Naive thymus-derived CD4-positive, alpha-beta T cell (primary cell): ENCODE results near the gene WDR73. TPM values are rescaled to one million over a fixed set of nuclear protein-coding genes. Genes with fewer than 3 reads are reported as not detected.

ENCODE experiments used
- ATAC-seq: fragments of 150-1000 bp; cut with Tn5 transposase; 2 replicates; pipeline ENCODE4 v1.10.0; 2021; ENCODE audit warnings: mild to moderate bottlenecking, moderate library complexity
- CTCF ChIA-PET: fragments of 350-600 bp; sonication (Branson Sonifier 250); formaldehyde crosslinking; loops from one replicate; lab custom pipeline; 2021; ENCODE audit warnings: antibody characterized with exemption; lab: Charles Lee
- POLR2A ChIA-PET: fragments of 350-600 bp; sonication (Branson Sonifier 250); formaldehyde crosslinking; loops from one replicate; lab custom pipeline; 2021; ENCODE audit warnings: antibody characterized with exemption, inconsistent platforms; lab: Charles Lee
- DNase-seq, 9 donors: peaks; one replicate each; pipeline versions ENCODE4 v3.0.0 to v3.0.0-alpha.2; 2020 to 2022; ENCODE audit warnings: mixed read lengths in 1 of 9
- H3K27ac ChIP-seq: one replicate; pipeline ENCODE4 v1.7.0; 2013; ENCODE audit warnings: mild to moderate bottlenecking, low read depth, low read length, moderate library complexity
- H3K27me3 ChIP-seq, 2 donors: one replicate each; pipeline ENCODE4 v1.7.0; 2013; ENCODE audit warnings: low read length in 2 of 2, mild to moderate bottlenecking in 2 of 2, moderate library complexity in 2 of 2; ENCODE audit not compliant: control insufficient read depth in 2 of 2, insufficient read depth in 2 of 2
- H3K36me3 ChIP-seq, 3 experiments: 1 replicate in 2 of 3; 2 replicates in 1 of 3; pipeline ENCODE4 v1.7.0; 2013; ENCODE audit warnings: low read length in 3 of 3, mild to moderate bottlenecking in 3 of 3, moderate library complexity in 1 of 3; ENCODE audit not compliant: insufficient read depth in 3 of 3, control insufficient read depth in 2 of 3
- H3K4me1 ChIP-seq, 2 donors: one replicate each; pipeline ENCODE4 v1.7.0; 2013; ENCODE audit warnings: low read length in 2 of 2, mild to moderate bottlenecking in 2 of 2, moderate library complexity in 1 of 2; ENCODE audit not compliant: control insufficient read depth in 2 of 2, insufficient read depth in 2 of 2
- H3K4me3 ChIP-seq: 2 replicates; pipeline ENCODE4 v1.7.0; 2013; ENCODE audit warnings: mild to moderate bottlenecking, low read length
- H3K9me3 ChIP-seq, 3 experiments: 1 replicate in 2 of 3; 2 replicates in 1 of 3; pipeline ENCODE4 v1.7.0; 2013; ENCODE audit warnings: low read length in 3 of 3; ENCODE audit not compliant: control insufficient read depth in 2 of 3
- H3K27ac Mint-ChIP-seq, 9 donors: one replicate each; pipeline ENCODE4 v1.8.0; 2020 to 2022; ENCODE audit warnings: mixed read lengths in 9 of 9, mild to moderate bottlenecking in 8 of 9, moderate library complexity in 5 of 9, inconsistent platforms in 2 of 9
- H3K27me3 Mint-ChIP-seq, 5 donors: one replicate each; pipeline ENCODE4 v1.8.0; 2021 to 2022; ENCODE audit warnings: mixed read lengths in 5 of 5, mild to moderate bottlenecking in 1 of 5
- H3K36me3 Mint-ChIP-seq, 5 donors: one replicate each; pipeline ENCODE4 v1.8.0; 2020 to 2022; ENCODE audit warnings: mixed read lengths in 5 of 5, mild to moderate bottlenecking in 3 of 5, inconsistent platforms in 1 of 5
- H3K4me1 Mint-ChIP-seq, 7 donors: one replicate each; pipeline ENCODE4 v1.8.0; 2020 to 2022; ENCODE audit warnings: mixed read lengths in 7 of 7, mild to moderate bottlenecking in 3 of 7, inconsistent platforms in 1 of 7
- H3K4me3 Mint-ChIP-seq, 10 donors: one replicate each; pipeline ENCODE4 v1.8.0; 2020 to 2022; ENCODE audit warnings: mild to moderate bottlenecking in 10 of 10, mixed read lengths in 10 of 10, moderate library complexity in 6 of 10, inconsistent platforms in 2 of 10
- H3K9me3 Mint-ChIP-seq, 11 donors: one replicate each; pipeline ENCODE4 v1.8.0; 2020 to 2022; ENCODE audit warnings: mixed read lengths in 11 of 11, mild to moderate bottlenecking in 4 of 11, inconsistent platforms in 1 of 11, moderate library complexity in 1 of 11
- intact Hi-C, 2 donors: fragments of 100-400 bp; cut with micrococcal nuclease; formaldehyde crosslinking; loops; one replicate each; pipeline ENCODE4 v1.15.1; 2023
- polyA plus RNA-seq, 2 donors: library from polyadenylated mRNA; unstranded; fragments of 300-500 nt; fragmentation: Illumina TruSeq; gene quantifications; one replicate each; pipeline ENCODE4 v1.2.3, GENCODE V29; 2021
- total RNA-seq, 6 experiments: library from RNA in 5 of 6; stranded (reverse) in 5 of 6; gene quantifications; 1 replicate in 5 of 6; 2 replicates in 1 of 6; pipeline ENCODE4 v1.2.3 and lab custom pipeline; 2021 to 2026

The WDR73 gene
- total and polyA plus RNA-seq, 7 experiments from 2014 or later: 22.0 to 47.7 (median 27.5) TPM

- ATAC-seq: peak; percentile 98
- H3K4me3 Mint-ChIP-seq: peak within 1 kb of the TSS; percentile 89 to 99 (median 96)
- H3K4me1 Mint-ChIP-seq: peaks cover 52 to 86% (median 69%) of the 10 kb centered on the region in 7 donors
- H3K27ac ChIP-seq: peak within 1 kb of the TSS; percentile 77
- H3K9me3 Mint-ChIP-seq: peaks cover 0 to 3% (median 0%) of the 10 kb centered on the region in 11 donors
- peaks cover 3 to 20% (median 5%) of the 10 kb centered on the region in 5 donors for H3K36me3 Mint-ChIP-seq
- no peaks in the 10 kb centered on the region for H3K27me3 Mint-ChIP-seq
- H3K4me1 ChIP-seq: peaks cover 29 to 36% of the 10 kb centered on the region in 2 donors
- H3K27ac Mint-ChIP-seq: peak within 1 kb of the TSS; percentile 67 to 97 (median 88)
- ChIA-PET CTCF (interaction anchor here (0.7 to 1.2 kb wide), 3 partner anchors 8 to 33 kb away, joined by 3 read pairs; no protein-coding TSS in a partner anchor), POLR2A (interaction anchor here (0.7 to 5.1 kb wide), 6 partner anchors 9 to 780 kb away, joined by 3 to 115 read pairs (median 4); partner anchors contain the start of genes AKAP13 and WDR73)
- peak within 1 kb of the TSS; percentile 96 for H3K4me3 ChIP-seq
- H3K36me3 ChIP-seq: peaks cover 0 to 24% (median 0%) of the 10 kb centered on the region in 3 experiments
- intact Hi-C loops: loop anchor here (1.0 to 2.0 kb wide), 8 partner anchors 13 to 380 kb away; partner anchors contain the start of genes PDE8A (in 2 of the 2), ZNF592 (in 2 of the 2), SEC11A (in 1 of the 2) and WDR73 (in 1 of the 2)
- DNase-seq: peak; percentile 83 to 93 (median 90)
- H3K27me3 ChIP-seq: no peaks in the 10 kb centered on the region
- H3K9me3 ChIP-seq: no peaks in the 10 kb centered on the region
Measured at GRCh38 chr15:84600687-84601554, 53.2 kb downstream of the WDR73 start, which contains the start of gene ZSCAN2. ZSCAN2 (plus strand) TSS chr15:84601009; CDS start chr15:84603928, 2,919 bp downstream.

- Mint-ChIP-seq H3K36me3 (peaks cover 0 to 15% (median 0%) of the 10 kb centered on the region in 5 donors), H3K4me3 (peak overlapping the region; percentile 89 to 99 (median 96)), H3K9me3 (peaks cover 0 to 3% (median 0%) of the 10 kb centered on the region in 11 donors), H3K27me3 (no peaks in the 10 kb centered on the region), H3K27ac (peak overlapping the region; percentile 67 to 97 (median 88)), H3K4me1 (peaks cover 46 to 80% (median 63%) of the 10 kb centered on the region in 7 donors)
- POLR2A ChIA-PET: interaction anchor here (0.7 to 5.1 kb wide), 4 partner anchors 34 to 780 kb away, joined by 3 to 115 read pairs (median 18); partner anchors contain the start of genes AKAP13 and WDR73
- peak in 4 of 9 donors; percentile 18 to 60 (median 46) for DNase-seq
- H3K4me3 ChIP-seq: peak overlapping the region; percentile 96
- peaks cover 29 to 30% of the 10 kb centered on the region in 2 donors for H3K4me1 ChIP-seq
- H3K27ac ChIP-seq: peak overlapping the region; percentile 77
- no peaks in the 10 kb centered on the region for H3K27me3 ChIP-seq
- intact Hi-C loops: loop anchor here (1.0 to 2.0 kb wide), 8 partner anchors 12 to 381 kb away; partner anchors contain the start of genes ZNF592 (in 2 of the 2), PDE8A (in 1 of the 2), SEC11A (in 1 of the 2) and WDR73 (in 1 of the 2)
- H3K9me3 ChIP-seq: no peaks in the 10 kb centered on the region
- ATAC-seq: peak; percentile 55
- CTCF ChIA-PET: interaction anchor here (1.0 to 1.2 kb wide), 2 partner anchors 31 to 34 kb away, joined by 3 read pairs; no protein-coding TSS in a partner anchor
- H3K36me3 ChIP-seq: peaks cover 0 to 19% (median 0%) of the 10 kb centered on the region in 3 experiments
Measured at GRCh38 chr15:84600331-84600686, 53.8 kb downstream of the WDR73 start.

- DNase-seq (no peak), ATAC-seq (no peak)
- Histone ChIP-seq H3K27ac (no peak overlapping the region), H3K27me3 (no peaks in the 10 kb centered on the region), H3K4me3 (no peak overlapping the region), H3K9me3 (no peaks in the 10 kb centered on the region), H3K4me1 (peaks cover 25 to 26% of the 10 kb centered on the region in 2 donors), H3K36me3 (peaks cover 0 to 19% (median 0%) of the 10 kb centered on the region in 3 experiments)
- intact Hi-C loops: loop anchor here (1.0 to 10.0 kb wide), 10 partner anchors 12 to 445 kb away; partner anchors contain the start of genes SEC11A (in 2 of the 2), ZNF592 (in 2 of the 2), PDE8A (in 1 of the 2) and WDR73 (in 1 of the 2)
- ChIA-PET POLR2A (interaction anchor here (0.7 to 5.1 kb wide), 7 partner anchors 34 to 781 kb away, joined by 3 to 115 read pairs (median 4); partner anchors contain the start of genes AKAP13 and WDR73), CTCF (interaction anchor here (1.0 to 1.6 kb wide), 3 partner anchors 9 to 34 kb away, joined by 3 to 7 read pairs (median 3); no protein-coding TSS in a partner anchor)
- Mint-ChIP-seq H3K27ac (peak overlapping the region in 5 of 9 donors; percentile 54 to 88 (median 86)), H3K4me3 (peak overlapping the region; percentile 89 to 99 (median 96)), H3K36me3 (peaks cover 0 to 12% (median 0%) of the 10 kb centered on the region in 5 donors), H3K9me3 (peaks cover 0 to 3% (median 0%) of the 10 kb centered on the region in 11 donors), H3K27me3 (no peaks in the 10 kb centered on the region), H3K4me1 (peaks cover 44 to 76% (median 59%) of the 10 kb centered on the region in 7 donors)
Measured at GRCh38 chr15:84599906-84600305, 54.2 kb downstream of the WDR73 start.

- H3K27ac ChIP-seq: peak overlapping the region; percentile 72
- Mint-ChIP-seq H3K9me3 (peaks cover 0 to 3% (median 0%) of the 10 kb centered on the region in 11 donors), H3K27me3 (no peaks in the 10 kb centered on the region), H3K36me3 (peaks cover 0 to 7% (median 4%) of the 10 kb centered on the region in 5 donors), H3K4me1 (peaks cover 45 to 75% (median 58%) of the 10 kb centered on the region in 7 donors), H3K27ac (peak overlapping the region; percentile 55 to 96 (median 88)), H3K4me3 (peak overlapping the region; percentile 52 to 98 (median 78))
- POLR2A ChIA-PET: interaction anchor here (0.5 to 5.1 kb wide), 12 partner anchors 10 to 556 kb away, joined by 3 to 115 read pairs (median 4); partner anchors contain the start of gene WDR73
- DNase-seq (peak in 1 of 9 donors; percentile 12), ATAC-seq (no peak)
- H3K4me1 ChIP-seq: peaks cover 23 to 24% of the 10 kb centered on the region in 2 donors
- CTCF ChIA-PET: interaction anchor here (0.9 to 2.2 kb wide), 12 partner anchors 9 to 329 kb away, joined by 3 to 18 read pairs (median 4); partner anchors contain the start of gene WDR73
- H3K36me3 ChIP-seq: peaks cover 0 to 13% (median 0%) of the 10 kb centered on the region in 3 experiments
- no peaks in the 10 kb centered on the region for H3K9me3 ChIP-seq
- peak overlapping the region; percentile 24 for H3K4me3 ChIP-seq
- H3K27me3 ChIP-seq: no peaks in the 10 kb centered on the region
- intact Hi-C loops: loop anchor here (1.0 to 10.0 kb wide), 6 partner anchors 39 to 446 kb away; partner anchors contain the start of genes NMB (in 1 of the 2), SEC11A (in 1 of the 2) and WDR73 (in 1 of the 2)
Measured at GRCh38 chr15:84598993-84599392, 55.1 kb downstream of the WDR73 start.

- no peaks in the 10 kb centered on the region for H3K27me3 ChIP-seq
- peaks cover 0 to 8% (median 0%) of the 10 kb centered on the region in 3 experiments for H3K36me3 ChIP-seq
- H3K4me1 ChIP-seq: peaks cover 23 to 24% of the 10 kb centered on the region in 2 donors
- Mint-ChIP-seq H3K9me3 (peaks cover 0 to 3% (median 0%) of the 10 kb centered on the region in 11 donors), H3K4me3 (peak overlapping the region; percentile 52 to 98 (median 78)), H3K36me3 (peaks cover 0 to 5% (median 1%) of the 10 kb centered on the region in 5 donors), H3K4me1 (peaks cover 43 to 71% (median 55%) of the 10 kb centered on the region in 7 donors), H3K27me3 (no peaks in the 10 kb centered on the region), H3K27ac (peak overlapping the region; percentile 55 to 96 (median 88))
- H3K4me3 ChIP-seq: peak overlapping the region; percentile 24
- peak overlapping the region; percentile 72 for H3K27ac ChIP-seq
- ChIA-PET CTCF (interaction anchor here (0.9 to 2.2 kb wide), 12 partner anchors 11 to 330 kb away, joined by 3 to 18 read pairs (median 5); partner anchors contain the start of gene WDR73), POLR2A (interaction anchor here (0.6 to 5.1 kb wide), 9 partner anchors 10 to 382 kb away, joined by 3 to 115 read pairs (median 5); partner anchors contain the start of gene WDR73)
- DNase-seq (peak in 7 of 9 donors; percentile 58 to 77 (median 72)), ATAC-seq (peak; percentile 69)
- intact Hi-C loops: loop anchor here (1.0 to 10.0 kb wide), 6 partner anchors 40 to 447 kb away; partner anchors contain the start of genes NMB (in 1 of the 2), SEC11A (in 1 of the 2) and WDR73 (in 1 of the 2)
- no peaks in the 10 kb centered on the region for H3K9me3 ChIP-seq
Measured at GRCh38 chr15:84598250-84598649, 55.8 kb downstream of the WDR73 start.
